GM12878 (cell line): ENCODE measurements around the gene GAS6. TPM values are rescaled to one million over a fixed set of nuclear protein-coding genes. Genes with fewer than 3 reads are reported as not detected.

Source experiments
- ATAC-seq: fragments of 200-7000 bp; cut with Tn5 transposase; 3 replicates; pipeline ENCODE4 v1.9.1; 2020; ENCODE audit warnings: mild to moderate bottlenecking, moderate library complexity
- BruUV-seq: library from RNA; stranded (reverse); fragments of 400-500 nt; replicated peaks from 2 replicates; lab custom pipeline; 2021; lab: Mats Ljungman, UMichigan
- CTCF ChIA-PET: fragments of 300-600 bp; sonication (Branson Sonifier 250); formaldehyde crosslinking; extraction: SDS; loops from one replicate; lab custom pipeline; 2021; ENCODE audit warnings: inconsistent platforms; lab: Yijun Ruan, JAX
- POLR2A ChIA-PET: fragments of 350-600 bp; formaldehyde crosslinking; extraction: SDS; loops from one replicate; lab custom pipeline; 2021; ENCODE audit warnings: inconsistent platforms; lab: Charles Lee
- RAD21 ChIA-PET: fragments of 300-600 bp; sonication (Branson Sonifier 250); formaldehyde crosslinking; loops from one replicate; lab custom pipeline; 2023; ENCODE audit warnings: antibody characterized with exemption; ENCODE audit not compliant: unreplicated experiment; lab: Charles Lee
- SMC1A ChIA-PET: fragments of 300-600 bp; sonication (Branson Sonifier 250); formaldehyde crosslinking; loops from one replicate; lab custom pipeline; 2023; ENCODE audit not compliant: unreplicated experiment, uncharacterized antibody; lab: Charles Lee
- DNase-seq: peaks from one replicate; pipeline ENCODE4 v3.0.0-alpha.2; 2011; ENCODE audit warnings: low read depth, low spot score
- FAIRE-seq: peaks from 3 replicates; lab custom pipeline; 2011; peaks lifted over from hg19 to GRCh38; lab: Jason Lieb, UNC
- H2AFZ ChIP-seq: 2 replicates; pipeline ENCODE4 v1.6.0; 2011; ENCODE audit warnings: low read depth, low read length, control low read depth; ENCODE audit not compliant: control insufficient read depth
- H3K27ac ChIP-seq: 2 replicates; pipeline ENCODE4 v1.5.1; 2011; ENCODE audit warnings: control low read depth; ENCODE audit not compliant: control insufficient read depth, insufficient read depth
- H3K27me3 ChIP-seq, 2 experiments: replicated peaks in 1 of 2; 2 replicates each; pipeline versions ENCODE4 v1.6.0 to v1.6.1; 2011; ENCODE audit warnings: low read length in 1 of 2; ENCODE audit not compliant: control insufficient read depth in 2 of 2, insufficient read depth in 2 of 2
- H3K36me3 ChIP-seq, 2 experiments: 2 replicates each; pipeline ENCODE4 v1.5.1; 2011; ENCODE audit warnings: low read length in 1 of 2; ENCODE audit not compliant: control insufficient read depth in 2 of 2, insufficient read depth in 2 of 2
- H3K4me1 ChIP-seq: 2 replicates; pipeline ENCODE4 v1.6.1; 2011; ENCODE audit warnings: mild to moderate bottlenecking, low read length, moderate library complexity, mixed read lengths; ENCODE audit not compliant: control insufficient read depth, insufficient read depth
- H3K4me2 ChIP-seq: 2 replicates; pipeline ENCODE4 v1.6.0; 2011; ENCODE audit warnings: control low read depth; ENCODE audit not compliant: control insufficient read depth, insufficient read depth
- H3K4me3 ChIP-seq: fragments of 200-600 bp; sonication (generic); 2 replicates; pipeline ENCODE4 v1.5.1; 2016
- H3K79me2 ChIP-seq: 2 replicates; pipeline ENCODE4 v1.6.0; 2011; ENCODE audit warnings: low read length; ENCODE audit not compliant: control insufficient read depth, insufficient read depth
- H3K9ac ChIP-seq: 2 replicates; pipeline ENCODE4 v1.8.0; 2011; ENCODE audit warnings: low read length, control low read depth, mixed read lengths; ENCODE audit not compliant: control insufficient read depth, insufficient read depth
- H3K9me3 ChIP-seq: replicated peaks from 3 replicates; pipeline ENCODE4 v1.5.1; 2011; ENCODE audit warnings: mild to moderate bottlenecking, low read length; ENCODE audit not compliant: control insufficient read depth, insufficient read depth
- H4K20me1 ChIP-seq: 2 replicates; pipeline ENCODE4 v1.6.0; 2011; ENCODE audit not compliant: control insufficient read depth, insufficient read depth
- ATF7 ChIP-seq: fragments of 450-650 bp; IDR thresholded peaks from 2 replicates; pipeline ENCODE4 v1.6.1; 2016; ENCODE audit warnings: low read depth, mild to moderate bottlenecking
- EGR1 ChIP-seq, 2 experiments: IDR thresholded peaks; 1 replicate in 1 of 2; 2 replicates in 1 of 2; pipeline ENCODE4 v1.6.1; 2011 to 2012; ENCODE audit warnings: low read depth in 2 of 2, low read length in 2 of 2, borderline replicate concordance in 1 of 2, mild to moderate bottlenecking in 1 of 2, moderate library complexity in 1 of 2
- EZH2 ChIP-seq: IDR thresholded peaks from 2 replicates; pipeline ENCODE4 v1.6.1; 2012; ENCODE audit warnings: low read depth, mild to moderate bottlenecking, control low read depth, inconsistent platforms, low read length, borderline replicate concordance; ENCODE audit not compliant: control insufficient read depth
- IKZF2 ChIP-seq, 2 experiments: fragments of 450-650 bp; IDR thresholded peaks; 2 replicates each; pipeline ENCODE4 v1.6.1; 2017; ENCODE audit warnings: mild to moderate bottlenecking in 2 of 2, moderate library complexity in 2 of 2
- KAT2A ChIP-seq: conservative IDR thresholded peaks from 2 replicates; pipeline ENCODE4 v1.6.1; 2011; ENCODE audit warnings: low read depth, low read length; ENCODE audit not compliant: control insufficient read depth
- KDM1A ChIP-seq: fragments of 200-600 bp; sonication (generic); IDR thresholded peaks from 2 replicates; pipeline ENCODE4 v1.6.1; 2016; ENCODE audit warnings: borderline replicate concordance
- NBN ChIP-seq: fragments of 450-650 bp; IDR thresholded peaks from 2 replicates; pipeline ENCODE4 v1.6.1; 2016
- NRF1 ChIP-seq: conservative IDR thresholded peaks from 2 replicates; pipeline ENCODE4 v1.6.1; 2011; ENCODE audit warnings: mild to moderate bottlenecking, low read depth, low read length, improper control_type of control experiment
- PML ChIP-seq: IDR thresholded peaks from 2 replicates; pipeline ENCODE4 v1.6.1; 2012; ENCODE audit warnings: low read length, inconsistent platforms
- RAD51 ChIP-seq: fragments of 450-650 bp; IDR thresholded peaks from 2 replicates; pipeline ENCODE4 v1.6.1; 2016; ENCODE audit warnings: moderate library complexity, mild to moderate bottlenecking, inconsistent platforms
- RB1 ChIP-seq: fragments of 450-650 bp; formaldehyde crosslinking; IDR thresholded peaks from 2 replicates; pipeline ENCODE4 v1.6.1; 2017; ENCODE audit warnings: mild to moderate bottlenecking, borderline replicate concordance
- RUNX3 ChIP-seq: IDR thresholded peaks from 2 replicates; pipeline ENCODE4 v1.6.1; 2012; ENCODE audit warnings: low read length, inconsistent platforms
- ZNF207 ChIP-seq: fragments of 450-650 bp; IDR thresholded peaks from 2 replicates; pipeline ENCODE4 v1.6.1; 2014; ENCODE audit warnings: antibody characterized with exemption, mild to moderate bottlenecking, borderline replicate concordance
- WGBS: methylation state at CpG from one replicate; pipeline ENCODE4 v1.1.6; 2016; ENCODE audit warnings: low lambda C conversion rate; ENCODE audit not compliant: insufficient replicate concordance, insufficient coverage; ENCODE audit errors: missing lambda C conversion rate; 5-methylcytosine and 5-hydroxymethylcytosine counted together
- in situ Hi-C: fragments of 300-500 bp; cut with MboI; formaldehyde crosslinking; loops from 9 replicates; pipeline ENCODE4 v1.14.3; 2018; ENCODE audit warnings: mixed read lengths
- intact Hi-C: fragments of 100-400 bp; cut with micrococcal nuclease; formaldehyde crosslinking; loops from one replicate; pipeline ENCODE4 v1.14.2; 2022; ENCODE audit not compliant: unreplicated experiment
- polyA plus RNA-seq, 11 experiments: library from polyadenylated mRNA; depleted of rRNA in 4 of 11; unstranded in 6 of 11; stranded (reverse) in 5 of 11; fragments of >200 nt; fragmentation: Nextera tagmentation in 4 of 11; fragmentation: Illumina TruSeq in 1 of 11; extraction: Ambion mirVana in 4 of 11; extraction: Trizol in 1 of 11; gene quantifications; 1 replicate in 1 of 11; 2 replicates in 10 of 11; pipeline versions ENCODE4 v1.2.1 to v1.2.3, GENCODE V29; 2011 to 2016; ENCODE audit warnings: inconsistent platforms in 2 of 11, missing spikeins in 2 of 11, low read depth in 1 of 11
- total RNA-seq, 4 experiments: library from RNA; depleted of rRNA in 3 of 4; stranded (reverse); fragments of >200 nt in 3 of 4; fragmentation: Illumina TruSeq in 1 of 4; extraction: Trizol in 1 of 4; gene quantifications; 2 replicates each; pipeline versions ENCODE4 v1.2.1 to v1.2.3, GENCODE V29; 2013 to 2021
- TF ChIP-seq, protein P1 (sequence below): fragments of 150-350 bp; IDR thresholded peaks from 2 replicates; pipeline ENCODE4 v1.6.1; 2014; ENCODE audit warnings: mild to moderate bottlenecking, low read depth, low read length
- TF ChIP-seq, protein P2 (sequence below): fragments of 450-650 bp; IDR thresholded peaks from 2 replicates; pipeline ENCODE4 v1.6.1; 2017; ENCODE audit warnings: low read depth, mild to moderate bottlenecking, moderate library complexity
- TF ChIP-seq, protein P3 (sequence below): IDR thresholded peaks from 2 replicates; pipeline ENCODE4 v1.6.1; 2012; ENCODE audit warnings: low read depth, low read length, improper control_type of control experiment
- TF ChIP-seq, protein P4 (sequence below): fragments of 450-650 bp; IDR thresholded peaks from 2 replicates; pipeline ENCODE4 v1.6.1; 2018; ENCODE audit warnings: borderline replicate concordance, mild to moderate bottlenecking; ENCODE audit not compliant: partially characterized antibody

Gene GAS6
- total and polyA plus RNA-seq, 10 of the 15 experiments (the other 5 are each of a cell fraction or from before 2014, with no cell fraction given), result 0.03 to 0.59 (median 0.10) TPM; not detected in 2

DNA sequence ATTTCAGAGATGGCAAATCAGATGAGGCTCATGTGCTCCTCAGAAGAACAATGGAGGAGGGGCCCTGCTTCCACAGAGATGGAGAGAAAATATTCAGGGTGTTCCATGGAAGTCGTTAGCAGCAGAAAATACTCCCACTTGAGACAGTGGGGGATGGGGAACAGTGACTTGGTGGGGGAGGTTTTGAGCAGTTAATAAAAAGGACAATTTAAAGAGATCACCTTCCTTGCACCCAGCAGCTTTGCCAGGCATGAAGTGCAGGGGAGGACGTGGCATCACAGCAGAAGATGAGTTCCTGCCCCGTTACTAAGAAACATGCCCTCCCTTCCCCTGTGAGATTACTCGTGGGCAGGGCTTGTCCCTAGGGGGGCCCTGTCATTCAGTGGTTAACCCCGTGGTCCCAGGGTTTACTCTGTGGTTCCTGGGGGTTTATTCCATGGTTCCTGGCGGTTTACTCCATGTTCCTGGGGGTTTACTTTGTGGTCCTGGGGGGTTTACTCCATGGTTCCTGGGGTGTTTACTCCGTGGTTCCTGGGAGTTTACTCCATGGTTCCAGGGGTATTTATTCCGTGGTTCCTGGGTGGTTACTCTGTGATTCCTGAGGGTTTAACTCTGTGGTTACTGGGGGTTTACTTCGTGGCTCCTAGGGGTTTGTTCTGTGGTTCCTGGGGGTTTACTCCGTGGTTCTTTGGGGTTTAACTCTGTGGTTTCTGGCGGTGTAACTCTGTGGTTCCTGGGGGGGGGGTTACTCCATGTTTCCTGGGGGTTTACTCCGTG is 55.6 kb downstream of the GAS6 start:
- SMC1A ChIA-PET, result no interaction called here
- Histone ChIP-seq H3K79me2 (no peaks in the 10 kb centered on the region), H3K4me3 (no peak overlapping the region), H3K36me3 (no peaks in the 10 kb centered on the region), H2AFZ (no peak overlapping the region), H3K4me1 (no peaks in the 10 kb centered on the region), H3K9me3 (peaks cover 7% of the 10 kb centered on the region; the same call in 2 of the 3 replicates), H3K4me2 (no peak overlapping the region), H3K9ac (no peak overlapping the region)
- ATAC-seq, result no peak
- WGBS, result 3% methylated on average over 12 of the region's 12 CpGs
- TF ChIP-seq PML, result no peak
- TF ChIP-seq KDM1A, result no peak
- TF ChIP-seq NRF1, result no peak
- TF ChIP-seq NBN, result no peak
- TF ChIP-seq RAD51, result no peak
- TF ChIP-seq RUNX3, result no peak
- TF ChIP-seq, protein P1, sequence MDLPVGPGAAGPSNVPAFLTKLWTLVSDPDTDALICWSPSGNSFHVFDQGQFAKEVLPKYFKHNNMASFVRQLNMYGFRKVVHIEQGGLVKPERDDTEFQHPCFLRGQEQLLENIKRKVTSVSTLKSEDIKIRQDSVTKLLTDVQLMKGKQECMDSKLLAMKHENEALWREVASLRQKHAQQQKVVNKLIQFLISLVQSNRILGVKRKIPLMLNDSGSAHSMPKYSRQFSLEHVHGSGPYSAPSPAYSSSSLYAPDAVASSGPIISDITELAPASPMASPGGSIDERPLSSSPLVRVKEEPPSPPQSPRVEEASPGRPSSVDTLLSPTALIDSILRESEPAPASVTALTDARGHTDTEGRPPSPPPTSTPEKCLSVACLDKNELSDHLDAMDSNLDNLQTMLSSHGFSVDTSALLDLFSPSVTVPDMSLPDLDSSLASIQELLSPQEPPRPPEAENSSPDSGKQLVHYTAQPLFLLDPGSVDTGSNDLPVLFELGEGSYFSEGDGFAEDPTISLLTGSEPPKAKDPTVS, result no peak
- TF ChIP-seq, protein P2, sequence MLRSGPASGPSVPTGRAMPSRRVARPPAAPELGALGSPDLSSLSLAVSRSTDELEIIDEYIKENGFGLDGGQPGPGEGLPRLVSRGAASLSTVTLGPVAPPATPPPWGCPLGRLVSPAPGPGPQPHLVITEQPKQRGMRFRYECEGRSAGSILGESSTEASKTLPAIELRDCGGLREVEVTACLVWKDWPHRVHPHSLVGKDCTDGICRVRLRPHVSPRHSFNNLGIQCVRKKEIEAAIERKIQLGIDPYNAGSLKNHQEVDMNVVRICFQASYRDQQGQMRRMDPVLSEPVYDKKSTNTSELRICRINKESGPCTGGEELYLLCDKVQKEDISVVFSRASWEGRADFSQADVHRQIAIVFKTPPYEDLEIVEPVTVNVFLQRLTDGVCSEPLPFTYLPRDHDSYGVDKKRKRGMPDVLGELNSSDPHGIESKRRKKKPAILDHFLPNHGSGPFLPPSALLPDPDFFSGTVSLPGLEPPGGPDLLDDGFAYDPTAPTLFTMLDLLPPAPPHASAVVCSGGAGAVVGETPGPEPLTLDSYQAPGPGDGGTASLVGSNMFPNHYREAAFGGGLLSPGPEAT, result no peak
- TF ChIP-seq, protein P3, sequence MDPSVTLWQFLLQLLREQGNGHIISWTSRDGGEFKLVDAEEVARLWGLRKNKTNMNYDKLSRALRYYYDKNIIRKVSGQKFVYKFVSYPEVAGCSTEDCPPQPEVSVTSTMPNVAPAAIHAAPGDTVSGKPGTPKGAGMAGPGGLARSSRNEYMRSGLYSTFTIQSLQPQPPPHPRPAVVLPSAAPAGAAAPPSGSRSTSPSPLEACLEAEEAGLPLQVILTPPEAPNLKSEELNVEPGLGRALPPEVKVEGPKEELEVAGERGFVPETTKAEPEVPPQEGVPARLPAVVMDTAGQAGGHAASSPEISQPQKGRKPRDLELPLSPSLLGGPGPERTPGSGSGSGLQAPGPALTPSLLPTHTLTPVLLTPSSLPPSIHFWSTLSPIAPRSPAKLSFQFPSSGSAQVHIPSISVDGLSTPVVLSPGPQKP, result no peak
- TF ChIP-seq EGR1 (IDR thresholded peaks at IDR 0.05; ENCODE audit: borderline replicate concordance in 1 of 2, low read depth in 2 of 2, low read length in 2 of 2), result no peak
- TF ChIP-seq EZH2, result no peak
- TF ChIP-seq RB1, result no peak
- TF ChIP-seq KAT2A, result no peak
- TF ChIP-seq ZNF207, result no peak
- TF ChIP-seq ATF7, result no peak
- TF ChIP-seq IKZF2 (IDR thresholded peaks at IDR 0.05), result no peak
- TF ChIP-seq, protein P4, sequence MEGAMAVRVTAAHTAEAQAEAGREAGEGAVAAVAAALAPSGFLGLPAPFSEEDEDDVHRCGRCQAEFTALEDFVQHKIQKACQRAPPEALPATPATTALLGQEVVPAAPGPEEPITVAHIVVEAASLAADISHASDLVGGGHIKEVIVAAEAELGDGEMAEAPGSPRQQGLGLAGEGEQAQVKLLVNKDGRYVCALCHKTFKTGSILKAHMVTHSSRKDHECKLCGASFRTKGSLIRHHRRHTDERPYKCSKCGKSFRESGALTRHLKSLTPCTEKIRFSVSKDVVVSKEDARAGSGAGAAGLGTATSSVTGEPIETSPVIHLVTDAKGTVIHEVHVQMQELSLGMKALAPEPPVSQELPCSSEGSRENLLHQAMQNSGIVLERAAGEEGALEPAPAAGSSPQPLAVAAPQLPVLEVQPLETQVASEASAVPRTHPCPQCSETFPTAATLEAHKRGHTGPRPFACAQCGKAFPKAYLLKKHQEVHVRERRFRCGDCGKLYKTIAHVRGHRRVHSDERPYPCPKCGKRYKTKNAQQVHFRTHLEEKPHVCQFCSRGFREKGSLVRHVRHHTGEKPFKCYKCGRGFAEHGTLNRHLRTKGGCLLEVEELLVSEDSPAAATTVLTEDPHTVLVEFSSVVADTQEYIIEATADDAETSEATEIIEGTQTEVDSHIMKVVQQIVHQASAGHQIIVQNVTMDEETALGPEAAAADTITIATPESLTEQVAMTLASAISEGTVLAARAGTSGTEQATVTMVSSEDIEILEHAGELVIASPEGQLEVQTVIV, result no peak
- TF ChIP-seq, all 136 proteins: peak for 0
- Histone ChIP-seq H4K20me1 (no peaks in the 10 kb centered on the region), H3K27ac (no peak overlapping the region), H3K27me3 (no peaks in the 10 kb centered on the region)
- intact Hi-C loops (no loop called here), in situ Hi-C loops (no loop called here)
- RAD21 ChIA-PET, result no interaction called here
- no TSS peak for BruUV-seq
- DNase-seq (no peak), FAIRE-seq (no peak)
- POLR2A ChIA-PET, result no interaction called here
- CTCF ChIA-PET, result no interaction called here
